H9 (cell line): ENCODE measurements around the gene MKRN2. TPM values are rescaled to one million over a fixed set of nuclear protein-coding genes. Genes with fewer than 3 reads are reported as not detected.

Experiments
- DNase-seq: peaks from one replicate; pipeline ENCODE4 v3.0.0-alpha.2; 2017
- H2AFZ ChIP-seq: one replicate; pipeline ENCODE4 v1.6.1; 2013; ENCODE audit warnings: mild to moderate bottlenecking, low read length, control low read depth, moderate library complexity
- H2AK5ac ChIP-seq: 2 replicates; pipeline ENCODE4 v1.6.1; 2013; ENCODE audit warnings: low read length, control low read depth, mixed read lengths; ENCODE audit not compliant: insufficient read length
- H2BK120ac ChIP-seq: one replicate; pipeline ENCODE4 v1.6.1; 2013; ENCODE audit warnings: low read depth, mild to moderate bottlenecking, low read length, control low read depth, inconsistent platforms; ENCODE audit not compliant: poor library complexity, severe bottlenecking
- H2BK12ac ChIP-seq: 2 replicates; pipeline ENCODE4 v1.6.1; 2013; ENCODE audit warnings: low read length, control low read depth, mixed read lengths, low read depth; ENCODE audit not compliant: insufficient read length
- H2BK15ac ChIP-seq: 2 replicates; pipeline ENCODE4 v1.6.1; 2013; ENCODE audit warnings: low read depth, low read length, control low read depth
- H2BK20ac ChIP-seq: one replicate; pipeline ENCODE4 v1.6.1; 2013; ENCODE audit warnings: low read depth, mild to moderate bottlenecking, low read length, control low read depth, inconsistent platforms; ENCODE audit not compliant: poor library complexity, severe bottlenecking
- H2BK5ac ChIP-seq: 2 replicates; pipeline ENCODE4 v1.6.1; 2013; ENCODE audit warnings: low read length, control low read depth, mixed read lengths; ENCODE audit not compliant: insufficient read length
- H3K14ac ChIP-seq: 2 replicates; pipeline ENCODE4 v1.6.1; 2013; ENCODE audit warnings: low read length, control low read depth; ENCODE audit not compliant: insufficient read depth
- H3K18ac ChIP-seq: 2 replicates; pipeline ENCODE4 v1.6.1; 2013; ENCODE audit warnings: low read depth, mild to moderate bottlenecking, mixed read lengths, low read length, control low read depth; ENCODE audit not compliant: insufficient read length
- H3K23ac ChIP-seq: 2 replicates; pipeline ENCODE4 v1.6.1; 2013; ENCODE audit warnings: low read length, control low read depth, mixed read lengths, low read depth; ENCODE audit not compliant: insufficient read length
- H3K23me2 ChIP-seq: 2 replicates; pipeline ENCODE4 v1.6.1; 2013; ENCODE audit warnings: low read depth, mild to moderate bottlenecking, mixed read lengths, low read length, control low read depth; ENCODE audit not compliant: insufficient read length, poor library complexity, severe bottlenecking
- H3K27ac ChIP-seq: 2 replicates; pipeline ENCODE4 v1.5.1; 2013; ENCODE audit warnings: low read length, control low read depth, mixed read lengths, low read depth; ENCODE audit not compliant: insufficient read length
- H3K27me3 ChIP-seq: 2 replicates; pipeline ENCODE4 v1.6.1; 2013; ENCODE audit warnings: low read length, control low read depth, inconsistent platforms; ENCODE audit not compliant: insufficient read depth
- H3K4ac ChIP-seq: 2 replicates; pipeline ENCODE4 v1.6.1; 2013; ENCODE audit warnings: low read depth, mild to moderate bottlenecking, control low read depth, inconsistent platforms, low read length, moderate library complexity
- H3K4me1 ChIP-seq: 2 replicates; pipeline ENCODE4 v1.6.1; 2013; ENCODE audit warnings: low read length, control low read depth, inconsistent platforms; ENCODE audit not compliant: insufficient read depth
- H3K4me2 ChIP-seq: 2 replicates; pipeline ENCODE4 v1.6.1; 2013; ENCODE audit warnings: low read length, control low read depth, mixed read lengths; ENCODE audit not compliant: insufficient read length, insufficient read depth
- H3K56ac ChIP-seq: 2 replicates; pipeline ENCODE4 v1.6.1; 2013; ENCODE audit warnings: low read depth, mild to moderate bottlenecking, mixed read lengths, low read length, control low read depth; ENCODE audit not compliant: insufficient read length
- H3K79me1 ChIP-seq: 2 replicates; pipeline ENCODE4 v1.6.1; 2013; ENCODE audit warnings: low read depth, mild to moderate bottlenecking, moderate library complexity, low read length, control low read depth, inconsistent platforms; ENCODE audit not compliant: insufficient read depth, poor library complexity, severe bottlenecking
- H3K79me2 ChIP-seq: 2 replicates; pipeline ENCODE4 v1.6.1; 2013; ENCODE audit warnings: low read length, control low read depth, inconsistent platforms; ENCODE audit not compliant: insufficient read depth
- H3K9ac ChIP-seq: 2 replicates; pipeline ENCODE4 v1.6.1; 2013; ENCODE audit warnings: low read length, control low read depth, mixed read lengths; ENCODE audit not compliant: insufficient read length; ENCODE audit errors: extremely low read depth
- H3K9me3 ChIP-seq: one replicate; pipeline ENCODE4 v1.6.1; 2013; ENCODE audit warnings: low read depth, low read length, inconsistent platforms; ENCODE audit not compliant: control insufficient read depth
- H3T11ph ChIP-seq: one replicate; pipeline ENCODE4 v1.6.1; 2013; ENCODE audit warnings: mild to moderate bottlenecking, low read length, control low read depth, inconsistent platforms
- H4K20me1 ChIP-seq: one replicate; pipeline ENCODE4 v1.6.1; 2013; ENCODE audit not compliant: control insufficient read depth, insufficient read length, insufficient read depth
- H4K5ac ChIP-seq: 2 replicates; pipeline ENCODE4 v1.6.1; 2013; ENCODE audit warnings: low read depth, mild to moderate bottlenecking, mixed read lengths, low read length, control low read depth; ENCODE audit not compliant: insufficient read length
- H4K8ac ChIP-seq: replicated peaks from 2 replicates; pipeline ENCODE4 v1.6.1; 2013; ENCODE audit warnings: low read length, control low read depth, mixed read lengths, low read depth; ENCODE audit not compliant: insufficient read length
- H4K91ac ChIP-seq: 2 replicates; pipeline ENCODE4 v1.6.1; 2013; ENCODE audit warnings: low read depth, mild to moderate bottlenecking, moderate library complexity, mixed read lengths, low read length, control low read depth; ENCODE audit not compliant: insufficient read length
- H3K27ac Mint-ChIP-seq, 3 experiments: 2 replicates in 2 of 3; 3 replicates in 1 of 3; pipeline ENCODE4 v1.8.0; 2020 to 2021; ENCODE audit warnings: mixed read lengths in 3 of 3, mild to moderate bottlenecking in 1 of 3, moderate library complexity in 1 of 3
- H3K27me3 Mint-ChIP-seq: 2 replicates; pipeline ENCODE4 v1.8.0; 2021; ENCODE audit warnings: low read depth, mild to moderate bottlenecking, moderate library complexity, mixed read lengths
- H3K36me3 Mint-ChIP-seq, 3 experiments: 2 replicates in 2 of 3; 3 replicates in 1 of 3; pipeline ENCODE4 v1.8.0; 2020 to 2021; ENCODE audit warnings: low read depth in 3 of 3, mixed read lengths in 3 of 3; ENCODE audit not compliant: insufficient read depth in 1 of 3
- H3K4me1 Mint-ChIP-seq, 2 experiments: 2 replicates each; pipeline ENCODE4 v1.8.0; 2020; ENCODE audit warnings: mixed read lengths in 2 of 2
- H3K4me3 Mint-ChIP-seq, 2 experiments: 2 replicates in 1 of 2; 3 replicates in 1 of 2; pipeline ENCODE4 v1.8.0; 2020 to 2021; ENCODE audit warnings: mild to moderate bottlenecking in 2 of 2, mixed read lengths in 2 of 2, moderate library complexity in 1 of 2
- H3K9me3 Mint-ChIP-seq, 2 experiments: 2 replicates in 1 of 2; 3 replicates in 1 of 2; pipeline ENCODE4 v1.8.0; 2020; ENCODE audit warnings: mild to moderate bottlenecking in 2 of 2, mixed read lengths in 2 of 2, moderate library complexity in 1 of 2
- WGBS: extraction: QIAGEN DNeasy Blood & Tissue Kit; methylation state at CpG from one replicate; pipeline ENCODE4 v1.1.7; 2013; ENCODE audit warnings: missing lambda C conversion rate, low lambda C conversion rate, mixed read lengths; ENCODE audit not compliant: insufficient read length; ENCODE audit errors: extremely low coverage; 5-methylcytosine and 5-hydroxymethylcytosine counted together
- total RNA-seq: library from RNA; stranded (reverse); gene quantifications from 2 replicates; pipeline ENCODE4 v1.2.1, GENCODE V29; 2021
- TF ChIP-seq, protein P1 (sequence below): fragments of 200-600 bp; sonication (generic); conservative IDR thresholded peaks from 3 replicates; pipeline ENCODE4 v1.8.0; 2021; ENCODE audit warnings: antibody characterized with exemption, mild to moderate bottlenecking

MKRN2 gene
- total RNA-seq, 1 experiment from 2014 or later: 18.1 TPM

DNA sequence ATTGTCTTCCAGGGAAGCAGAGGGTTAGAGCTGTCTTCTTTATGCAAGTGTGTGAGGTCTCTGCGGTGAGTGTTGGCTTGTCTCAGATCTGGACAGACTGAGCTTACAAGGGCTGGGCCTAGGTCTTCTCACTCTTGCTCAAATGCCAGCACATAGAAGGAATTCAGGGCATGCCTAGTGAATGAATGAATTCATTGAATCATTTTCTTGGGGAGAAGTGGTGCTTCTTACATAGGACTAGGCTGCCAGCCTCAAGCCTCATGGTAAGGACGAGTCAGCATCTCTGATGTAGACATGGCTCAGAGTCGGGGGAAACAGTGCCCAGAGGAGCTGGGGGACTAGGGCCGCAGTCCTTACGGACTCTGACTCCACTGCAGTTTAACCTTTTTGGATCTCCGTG, 17.2 kb downstream of the MKRN2 start:
- Histone ChIP-seq H2AK5ac (no peak overlapping the region), H3K4ac (no peak overlapping the region), H3K23ac (no peak overlapping the region), H3K23me2 (no peaks in the 10 kb centered on the region), H3K9ac (no peak overlapping the region), H2BK120ac (no peak overlapping the region), H2BK5ac (no peak overlapping the region), H3K9me3 (no peaks in the 10 kb centered on the region), H3K27me3 (no peaks in the 10 kb centered on the region), H2BK12ac (no peak overlapping the region), H3K14ac (no peak overlapping the region), H3K4me1 (no peaks in the 10 kb centered on the region), H3K27ac (no peak overlapping the region), H2AFZ (no peak overlapping the region), H2BK20ac (no peak overlapping the region), H3K4me2 (no peak overlapping the region), H4K20me1 (peaks cover 2% of the 10 kb centered on the region), H3K79me2 (no peaks in the 10 kb centered on the region), H4K5ac (no peak overlapping the region), H4K8ac (no peak overlapping the region), H3K79me1 (no peaks in the 10 kb centered on the region), H3T11ph (no peak overlapping the region), H2BK15ac (no peak overlapping the region), H3K18ac (no peak overlapping the region), H4K91ac (no peak overlapping the region), H3K56ac (no peak overlapping the region)
- WGBS: no CpG with 5 or more reads among the region's 6 CpGs
- Mint-ChIP-seq H3K27me3 (no peaks in the 10 kb centered on the region), H3K36me3 (peaks cover 58 to 88% (median 84%) of the 10 kb centered on the region in 3 experiments; a peak in 6 of 7 replicates), H3K9me3 (no peaks in the 10 kb centered on the region), H3K4me3 (no peak overlapping the region), H3K4me1 (no peaks in the 10 kb centered on the region), H3K27ac (no peak overlapping the region; a peak in 2 of 7 replicates)
- no peak for DNase-seq
- TF ChIP-seq, protein P1, sequence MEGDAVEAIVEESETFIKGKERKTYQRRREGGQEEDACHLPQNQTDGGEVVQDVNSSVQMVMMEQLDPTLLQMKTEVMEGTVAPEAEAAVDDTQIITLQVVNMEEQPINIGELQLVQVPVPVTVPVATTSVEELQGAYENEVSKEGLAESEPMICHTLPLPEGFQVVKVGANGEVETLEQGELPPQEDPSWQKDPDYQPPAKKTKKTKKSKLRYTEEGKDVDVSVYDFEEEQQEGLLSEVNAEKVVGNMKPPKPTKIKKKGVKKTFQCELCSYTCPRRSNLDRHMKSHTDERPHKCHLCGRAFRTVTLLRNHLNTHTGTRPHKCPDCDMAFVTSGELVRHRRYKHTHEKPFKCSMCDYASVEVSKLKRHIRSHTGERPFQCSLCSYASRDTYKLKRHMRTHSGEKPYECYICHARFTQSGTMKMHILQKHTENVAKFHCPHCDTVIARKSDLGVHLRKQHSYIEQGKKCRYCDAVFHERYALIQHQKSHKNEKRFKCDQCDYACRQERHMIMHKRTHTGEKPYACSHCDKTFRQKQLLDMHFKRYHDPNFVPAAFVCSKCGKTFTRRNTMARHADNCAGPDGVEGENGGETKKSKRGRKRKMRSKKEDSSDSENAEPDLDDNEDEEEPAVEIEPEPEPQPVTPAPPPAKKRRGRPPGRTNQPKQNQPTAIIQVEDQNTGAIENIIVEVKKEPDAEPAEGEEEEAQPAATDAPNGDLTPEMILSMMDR: no peak
